SK-N-SH treated with all-trans-retinoic acid at 6 μM for 48 hours (cell line): ENCODE measurements around the gene MGMT.

ENCODE experiments used
- ARNTL ChIP-seq: fragments of 450-650 bp; formaldehyde crosslinking; IDR thresholded peaks from 2 replicates; pipeline ENCODE4 v1.5.0; 2020; ENCODE audit warnings: low read depth, mild to moderate bottlenecking, moderate library complexity, borderline replicate concordance
- ISL1 ChIP-seq: fragments of 250-450 bp; sonication (Bioruptor Pico); IDR thresholded peaks from 2 replicates; pipeline ENCODE4 v2.1.2; 2022; ENCODE audit warnings: mild to moderate bottlenecking, moderate library complexity
- PPARA ChIP-seq: fragments of 250-450 bp; sonication (Bioruptor Pico); IDR thresholded peaks from 2 replicates; pipeline ENCODE4 v1.5.0; 2020; ENCODE audit warnings: mild to moderate bottlenecking, borderline replicate concordance
- RARB ChIP-seq: fragments of 250-450 bp; sonication (Bioruptor Pico); IDR thresholded peaks from 2 replicates; pipeline ENCODE4 v1.8.0; 2021; ENCODE audit warnings: mild to moderate bottlenecking, moderate library complexity
- SNAI2 ChIP-seq: fragments of 250-450 bp; sonication (Bioruptor Pico); IDR thresholded peaks from 2 replicates; pipeline ENCODE4 v1.5.0; 2020; ENCODE audit warnings: mild to moderate bottlenecking, moderate library complexity
- ZC3H10 ChIP-seq: fragments of 250-450 bp; sonication (Bioruptor Pico); IDR thresholded peaks from 2 replicates; pipeline ENCODE4 v1.5.1; 2021; ENCODE audit warnings: mild to moderate bottlenecking, moderate library complexity
- ZFP3 ChIP-seq: fragments of 250-450 bp; sonication (Bioruptor Pico); IDR thresholded peaks from 2 replicates; pipeline ENCODE4 v1.5.0; 2020; ENCODE audit warnings: mild to moderate bottlenecking, moderate library complexity
- ZFP30 ChIP-seq: fragments of 450-650 bp; formaldehyde crosslinking; IDR thresholded peaks from 2 replicates; pipeline ENCODE4 v1.5.0; 2022; ENCODE audit warnings: mild to moderate bottlenecking, moderate library complexity
- ZNF565 ChIP-seq: fragments of 450-650 bp; formaldehyde crosslinking; conservative IDR thresholded peaks from 2 replicates; pipeline ENCODE4 v1.5.0; 2020; ENCODE audit warnings: low read depth, mild to moderate bottlenecking, moderate library complexity
- ZNF70 ChIP-seq: fragments of 450-650 bp; formaldehyde crosslinking; IDR thresholded peaks from 2 replicates; pipeline ENCODE4 v1.5.0; 2020; ENCODE audit warnings: mild to moderate bottlenecking, moderate library complexity
- ZNF8 ChIP-seq: fragments of 450-650 bp; formaldehyde crosslinking; IDR thresholded peaks from 2 replicates; pipeline ENCODE4 v1.5.0; 2020; ENCODE audit warnings: mild to moderate bottlenecking, moderate library complexity
- TF ChIP-seq, protein P1 (sequence below): fragments of 250-450 bp; sonication (Bioruptor Pico); IDR thresholded peaks from 2 replicates; pipeline ENCODE4 v1.5.0; 2020; ENCODE audit warnings: mild to moderate bottlenecking, moderate library complexity
- TF ChIP-seq, protein P2 (sequence below): fragments of 250-450 bp; sonication (Bioruptor Pico); IDR thresholded peaks from 2 replicates; pipeline ENCODE4 v1.5.1; 2021; ENCODE audit warnings: mild to moderate bottlenecking, moderate library complexity

DNA sequence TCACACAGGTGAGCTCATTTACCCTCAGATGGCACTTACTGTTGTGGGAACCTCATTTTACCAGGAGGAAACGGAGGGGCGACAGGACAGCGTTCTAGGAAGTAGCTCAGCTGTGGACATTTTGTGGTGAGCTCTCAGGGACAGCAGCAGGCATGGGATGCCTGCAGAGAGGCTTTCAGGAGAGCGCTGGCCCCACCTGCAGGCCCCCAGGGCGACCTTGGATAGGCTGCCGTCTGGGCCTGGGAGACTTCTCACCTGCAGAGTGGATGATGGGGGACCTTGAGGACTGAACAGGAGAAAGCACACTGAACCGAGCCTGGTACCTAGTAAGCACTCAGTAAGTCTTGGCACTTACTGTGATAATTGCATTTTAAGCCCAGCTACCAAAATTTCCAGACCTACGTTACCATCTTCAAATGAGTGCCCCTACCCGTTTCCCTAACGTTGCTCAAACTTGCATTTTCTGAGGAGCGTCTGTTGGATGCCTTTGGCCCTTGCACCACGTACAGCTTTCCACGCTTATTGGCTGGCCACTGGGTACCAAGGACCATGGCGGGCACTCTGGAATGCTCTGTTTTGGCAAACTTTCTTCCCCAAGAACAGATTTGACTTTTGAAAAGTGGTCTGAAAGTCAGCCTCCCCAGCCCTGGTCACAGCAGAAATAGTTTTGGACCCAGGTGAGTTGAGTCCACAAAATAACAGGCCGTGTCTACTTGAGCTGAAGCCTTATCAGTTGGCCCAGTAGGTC is 273.7 kb downstream of the MGMT start:
- TF ChIP-seq ZNF70 (CRISPR knock-in tag), result no peak
- TF ChIP-seq ARNTL (CRISPR knock-in tag), result no peak
- TF ChIP-seq ZNF8 (CRISPR knock-in tag), result no peak
- TF ChIP-seq ZFP30 (CRISPR knock-in tag), result no peak
- TF ChIP-seq ISL1 (CRISPR knock-in tag), result no peak
- no peak for TF ChIP-seq RARB (CRISPR knock-in tag)
- TF ChIP-seq ZC3H10, result no peak
- TF ChIP-seq, protein P1, sequence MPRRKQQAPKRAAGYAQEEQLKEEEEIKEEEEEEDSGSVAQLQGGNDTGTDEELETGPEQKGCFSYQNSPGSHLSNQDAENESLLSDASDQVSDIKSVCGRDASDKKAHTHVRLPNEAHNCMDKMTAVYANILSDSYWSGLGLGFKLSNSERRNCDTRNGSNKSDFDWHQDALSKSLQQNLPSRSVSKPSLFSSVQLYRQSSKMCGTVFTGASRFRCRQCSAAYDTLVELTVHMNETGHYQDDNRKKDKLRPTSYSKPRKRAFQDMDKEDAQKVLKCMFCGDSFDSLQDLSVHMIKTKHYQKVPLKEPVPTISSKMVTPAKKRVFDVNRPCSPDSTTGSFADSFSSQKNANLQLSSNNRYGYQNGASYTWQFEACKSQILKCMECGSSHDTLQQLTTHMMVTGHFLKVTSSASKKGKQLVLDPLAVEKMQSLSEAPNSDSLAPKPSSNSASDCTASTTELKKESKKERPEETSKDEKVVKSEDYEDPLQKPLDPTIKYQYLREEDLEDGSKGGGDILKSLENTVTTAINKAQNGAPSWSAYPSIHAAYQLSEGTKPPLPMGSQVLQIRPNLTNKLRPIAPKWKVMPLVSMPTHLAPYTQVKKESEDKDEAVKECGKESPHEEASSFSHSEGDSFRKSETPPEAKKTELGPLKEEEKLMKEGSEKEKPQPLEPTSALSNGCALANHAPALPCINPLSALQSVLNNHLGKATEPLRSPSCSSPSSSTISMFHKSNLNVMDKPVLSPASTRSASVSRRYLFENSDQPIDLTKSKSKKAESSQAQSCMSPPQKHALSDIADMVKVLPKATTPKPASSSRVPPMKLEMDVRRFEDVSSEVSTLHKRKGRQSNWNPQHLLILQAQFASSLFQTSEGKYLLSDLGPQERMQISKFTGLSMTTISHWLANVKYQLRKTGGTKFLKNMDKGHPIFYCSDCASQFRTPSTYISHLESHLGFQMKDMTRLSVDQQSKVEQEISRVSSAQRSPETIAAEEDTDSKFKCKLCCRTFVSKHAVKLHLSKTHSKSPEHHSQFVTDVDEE (CRISPR knock-in tag), result no peak
- no peak for TF ChIP-seq ZFP3 (CRISPR knock-in tag)
- TF ChIP-seq, protein P2, sequence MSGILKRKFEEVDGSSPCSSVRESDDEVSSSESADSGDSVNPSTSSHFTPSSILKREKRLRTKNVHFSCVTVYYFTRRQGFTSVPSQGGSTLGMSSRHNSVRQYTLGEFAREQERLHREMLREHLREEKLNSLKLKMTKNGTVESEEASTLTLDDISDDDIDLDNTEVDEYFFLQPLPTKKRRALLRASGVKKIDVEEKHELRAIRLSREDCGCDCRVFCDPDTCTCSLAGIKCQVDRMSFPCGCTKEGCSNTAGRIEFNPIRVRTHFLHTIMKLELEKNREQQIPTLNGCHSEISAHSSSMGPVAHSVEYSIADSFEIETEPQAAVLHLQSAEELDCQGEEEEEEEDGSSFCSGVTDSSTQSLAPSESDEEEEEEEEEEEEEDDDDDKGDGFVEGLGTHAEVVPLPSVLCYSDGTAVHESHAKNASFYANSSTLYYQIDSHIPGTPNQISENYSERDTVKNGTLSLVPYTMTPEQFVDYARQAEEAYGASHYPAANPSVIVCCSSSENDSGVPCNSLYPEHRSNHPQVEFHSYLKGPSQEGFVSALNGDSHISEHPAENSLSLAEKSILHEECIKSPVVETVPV (CRISPR knock-in tag), result no peak
- no peak for TF ChIP-seq ZNF565 (CRISPR knock-in tag)
- TF ChIP-seq PPARA (CRISPR knock-in tag), result no peak
- TF ChIP-seq SNAI2, result no peak
